OCI-LY3 (cell line): ENCODE measurements around the gene OR9Q2.

Experiments
- H2AFZ ChIP-seq: fragments of 200-600, 300-600 bp; shearing (Covaris generic); 2 replicates; pipeline ENCODE4 v1.6.0; 2014; ENCODE audit warnings: antibody characterized with exemption, low read depth, low read length
- H3K27ac ChIP-seq: fragments of 200-600, 300-600 bp; sonication (generic); 2 replicates; pipeline ENCODE4 v1.5.1; 2014; ENCODE audit warnings: mild to moderate bottlenecking, low read length, moderate library complexity, mixed read lengths
- H3K27me3 ChIP-seq: fragments of 200-600, 300-600 bp; sonication (generic); 2 replicates; pipeline ENCODE4 v1.6.1; 2014; ENCODE audit warnings: low read depth, low read length, mixed read lengths
- H3K36me3 ChIP-seq: fragments of 200-600, 300-600 bp; sonication (generic); replicated peaks from 2 replicates; pipeline ENCODE3; 2014; ENCODE audit warnings: low read depth, low read length, mixed read lengths
- H3K4me1 ChIP-seq: fragments of 300-600, 200-600 bp; sonication (generic); 2 replicates; pipeline ENCODE4 v1.6.1; 2014; ENCODE audit warnings: low read length, mixed read lengths
- H3K4me2 ChIP-seq: fragments of 200-600, 300-600 bp; sonication (generic); 2 replicates; pipeline ENCODE4 v1.6.1; 2014; ENCODE audit warnings: low read length, mixed read lengths
- H3K4me3 ChIP-seq: fragments of 300-600, 200-600 bp; sonication (generic); 2 replicates; pipeline ENCODE4 v1.5.1; 2014; ENCODE audit warnings: antibody characterized with exemption, mild to moderate bottlenecking, low read length, moderate library complexity
- H3K79me2 ChIP-seq: fragments of 300-600, 200-600 bp; shearing (Covaris generic); 2 replicates; pipeline ENCODE4 v1.6.1; 2014; ENCODE audit warnings: mild to moderate bottlenecking, low read length, mixed read lengths
- H3K9ac ChIP-seq: fragments of 300-600, 200-600 bp; shearing (Covaris generic); 2 replicates; pipeline ENCODE4 v1.6.0; 2014; ENCODE audit warnings: mild to moderate bottlenecking, low read length, moderate library complexity
- H3K9me3 ChIP-seq: fragments of 200-600, 300-600 bp; shearing (Covaris generic); 2 replicates; pipeline ENCODE4 v1.6.1; 2014; ENCODE audit warnings: low read length, mixed read lengths; ENCODE audit not compliant: insufficient read depth
- H4K20me1 ChIP-seq: fragments of 200-600, 300-600 bp; sonication (generic); 2 replicates; pipeline ENCODE4 v1.6.1; 2016; ENCODE audit warnings: low read length, mixed read lengths; ENCODE audit not compliant: insufficient read depth
- CTCF ChIP-seq: fragments of 200-600, 300-600 bp; sonication (generic); IDR thresholded peaks from 2 replicates; pipeline ENCODE4 v1.5.1; 2014; ENCODE audit warnings: antibody characterized with exemption, low read length, low read depth
- EZH2phosphoT487 ChIP-seq: fragments of 200-600 bp; shearing (Covaris generic); IDR thresholded peaks from 2 replicates; pipeline ENCODE4 v1.6.1; 2018; ENCODE audit warnings: antibody characterized with exemption, mixed run types, low read depth

The OR9Q2 gene

GRCh38 chr11:58188770-58189169, at the start of gene OR9Q2:
Gene OR9Q2, plus strand, starts transcription at chr11:58189070. Its CDS starts 1,421 bp downstream, at chr11:58190491.
- no peaks in the 10 kb centered on the region for H3K79me2 ChIP-seq
- H3K36me3 ChIP-seq, result no peaks in the 10 kb centered on the region
- no peak within 1 kb of the TSS for H2AFZ ChIP-seq
- no peaks in the 10 kb centered on the region for H3K4me1 ChIP-seq
- no peak for TF ChIP-seq CTCF
- TF ChIP-seq EZH2phosphoT487, result no peak
- H3K4me3 ChIP-seq, result no peak within 1 kb of the TSS
- H3K9ac ChIP-seq, result no peak within 1 kb of the TSS
- H4K20me1 ChIP-seq, result no peaks in the 10 kb centered on the region
- H3K4me2 ChIP-seq, result no peak within 1 kb of the TSS
- no peaks in the 10 kb centered on the region; the same call in 1 of the 2 replicates for H3K27me3 ChIP-seq
- no peak within 1 kb of the TSS for H3K27ac ChIP-seq
- H3K9me3 ChIP-seq, result no peaks in the 10 kb centered on the region

- Histone ChIP-seq H3K27me3 (no peaks in the 10 kb centered on the region), H3K4me1 (no peaks in the 10 kb centered on the region), H2AFZ (no peak overlapping the region), H3K36me3 (no peaks in the 10 kb centered on the region), H3K9me3 (no peaks in the 10 kb centered on the region), H3K4me3 (no peak overlapping the region), H3K27ac (no peak overlapping the region), H3K9ac (no peak overlapping the region), H4K20me1 (no peaks in the 10 kb centered on the region), H3K79me2 (no peaks in the 10 kb centered on the region), H3K4me2 (no peak overlapping the region)
- TF ChIP-seq EZH2phosphoT487, result no peak
- no peak for TF ChIP-seq CTCF
Measured at GRCh38 chr11:58142761-58143160, 46.1 kb upstream of the OR9Q2 start.

- Histone ChIP-seq H3K27ac (no peak overlapping the region), H3K4me3 (no peak overlapping the region), H3K79me2 (no peaks in the 10 kb centered on the region), H3K4me1 (no peaks in the 10 kb centered on the region), H3K9me3 (no peaks in the 10 kb centered on the region), H4K20me1 (no peaks in the 10 kb centered on the region), H3K9ac (no peak overlapping the region), H3K4me2 (no peak overlapping the region), H3K36me3 (no peaks in the 10 kb centered on the region), H3K27me3 (no peaks in the 10 kb centered on the region), H2AFZ (no peak overlapping the region)
- no peak for TF ChIP-seq EZH2phosphoT487
- no peak for TF ChIP-seq CTCF
Measured at GRCh38 chr11:58152781-58153180, 36.1 kb upstream of the OR9Q2 start.

GRCh38 chr11:58164389-58164788, 24.5 kb upstream of the OR9Q2 start:
- Histone ChIP-seq H3K27me3 (0 out of 2 replicates have a peak, but pooled peaks cover 4% of the 10 kb centered on the region), H3K4me2 (no peak overlapping the region), H3K4me1 (no peaks in the 10 kb centered on the region; the same call in 1 of the 2 replicates), H3K9me3 (no peaks in the 10 kb centered on the region), H3K27ac (no peak overlapping the region), H2AFZ (no peak overlapping the region), H3K36me3 (no peaks in the 10 kb centered on the region), H4K20me1 (no peaks in the 10 kb centered on the region), H3K79me2 (no peaks in the 10 kb centered on the region), H3K9ac (no peak overlapping the region), H3K4me3 (no peak overlapping the region)
- TF ChIP-seq EZH2phosphoT487 (no peak), CTCF (no peak)
